ENCODE results near the gene LECT2.

DNA sequence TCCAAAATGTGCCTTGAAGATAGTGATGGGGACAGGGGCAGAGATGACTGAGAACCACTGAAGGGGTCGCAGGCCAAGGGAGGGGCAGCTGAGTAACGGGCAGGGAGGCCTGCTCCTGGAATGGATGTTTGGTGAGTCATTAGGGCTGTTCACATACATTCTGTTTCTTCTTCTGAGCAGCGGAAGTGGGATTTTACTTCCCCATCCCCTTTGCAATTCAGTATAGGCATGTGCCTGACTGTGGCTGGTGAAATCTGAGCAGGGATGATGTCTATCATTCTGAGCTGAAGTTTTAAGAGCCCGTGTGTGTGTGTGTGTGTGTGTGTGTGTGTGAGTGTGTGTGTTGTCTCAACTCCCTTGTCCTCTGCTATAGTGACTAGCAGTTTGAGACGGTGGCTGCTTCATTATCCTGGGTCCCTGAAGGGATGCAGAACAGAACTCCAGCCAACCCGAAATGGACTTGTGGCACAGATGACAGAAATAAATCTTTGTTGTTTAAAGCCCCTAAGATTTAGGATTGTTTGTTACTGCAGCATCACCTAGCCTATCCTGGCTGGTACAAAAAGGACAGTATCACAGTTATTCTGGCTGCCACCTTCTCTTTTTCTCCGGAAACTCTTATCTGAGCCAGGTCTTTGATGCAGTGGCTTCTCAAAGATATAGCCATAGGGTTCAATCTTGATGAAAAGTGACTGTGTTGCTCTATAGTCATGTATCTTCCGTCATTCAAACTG lies 44.8 kb upstream of the LECT2 start:
- TF ChIP-seq NFRKB (IDR thresholded peaks at IDR 0.05) (no peak), SUZ12 (IDR thresholded peaks at IDR 0.05) (no peak), FOXK2 (IDR thresholded peaks at IDR 0.05) (no peak), LEF1 (IDR thresholded peaks at IDR 0.05; ENCODE audit: borderline replicate concordance) (no peak), ARNT (IDR thresholded peaks at IDR 0.05) (no peak), SP1 (IDR thresholded peaks at IDR 0.05) (no peak), CTBP1 (IDR thresholded peaks at IDR 0.05; ENCODE audit: borderline replicate concordance) (no peak), FOXM1 (IDR thresholded peaks at IDR 0.05; ENCODE audit: borderline replicate concordance) (no peak), TARDBP (IDR thresholded peaks at IDR 0.05) (no peak), HDGF (IDR thresholded peaks at IDR 0.05; ENCODE audit: borderline replicate concordance) (no peak), BHLHE40 (IDR thresholded peaks at IDR 0.05; ENCODE audit: borderline replicate concordance) (no peak), ELF4 (IDR thresholded peaks at IDR 0.05) (no peak)
- TF ChIP-seq, protein P1, sequence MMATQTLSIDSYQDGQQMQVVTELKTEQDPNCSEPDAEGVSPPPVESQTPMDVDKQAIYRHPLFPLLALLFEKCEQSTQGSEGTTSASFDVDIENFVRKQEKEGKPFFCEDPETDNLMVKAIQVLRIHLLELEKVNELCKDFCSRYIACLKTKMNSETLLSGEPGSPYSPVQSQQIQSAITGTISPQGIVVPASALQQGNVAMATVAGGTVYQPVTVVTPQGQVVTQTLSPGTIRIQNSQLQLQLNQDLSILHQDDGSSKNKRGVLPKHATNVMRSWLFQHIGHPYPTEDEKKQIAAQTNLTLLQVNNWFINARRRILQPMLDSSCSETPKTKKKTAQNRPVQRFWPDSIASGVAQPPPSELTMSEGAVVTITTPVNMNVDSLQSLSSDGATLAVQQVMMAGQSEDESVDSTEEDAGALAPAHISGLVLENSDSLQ (IDR thresholded peaks at IDR 0.05) = no peak
